K562 (cell line): ENCODE measurements around the gene RGS7BP. TPM values are rescaled to one million over a fixed set of nuclear protein-coding genes. Genes with fewer than 3 reads are reported as not detected.

Source experiments
- ATAC-seq: fragments of 200-7000 bp; cut with Tn5 transposase; 3 replicates; pipeline ENCODE4 v1.9.1; 2020; ENCODE audit warnings: moderate library complexity
- BruUV-seq: library from RNA; stranded (reverse); fragments of 400-500 nt; replicated peaks from 2 replicates; lab custom pipeline; 2021; lab: Mats Ljungman, UMichigan
- CTCF ChIA-PET: fragments of 300-600 bp; formaldehyde crosslinking; extraction: SDS; loops from one replicate; lab custom pipeline; 2021; ENCODE audit warnings: low intra/inter-chr PET ratio; lab: Yijun Ruan, JAX
- POLR2A ChIA-PET: fragments of 300-600, 350-650 bp; sonication (Branson Sonifier 250); formaldehyde crosslinking; extraction: SDS; loops from one replicate; lab custom pipeline; 2021; ENCODE audit warnings: antibody characterized with exemption, inconsistent platforms; lab: Yijun Ruan, JAX
- DNase-seq, 4 experiments: peaks; one replicate each; pipeline versions ENCODE4 v3.0.0 to v3.0.0-alpha.2; 2011 to 2018; ENCODE audit warnings: low spot score in 3 of 4, mixed read lengths in 3 of 4; ENCODE audit errors: extremely low read depth in 1 of 4
- FAIRE-seq: peaks from 2 replicates; lab custom pipeline; 2011; peaks lifted over from hg19 to GRCh38; lab: Jason Lieb, UNC
- H2AFZ ChIP-seq: 2 replicates; pipeline ENCODE4 v1.6.0; 2011; ENCODE audit warnings: low read depth, low read length, control low read depth, inconsistent platforms
- H3K27ac ChIP-seq: fragments of 200-600 bp; 3 replicates; pipeline ENCODE4 v1.8.0; 2011; ENCODE audit warnings: low read depth, mild to moderate bottlenecking, control low read depth, inconsistent platforms, low read length, moderate library complexity, mixed read lengths; ENCODE audit errors: extremely low read depth
- H3K27me3 ChIP-seq, 2 experiments: fragments of 300-600 bp in 1 of 2; 2 replicates in 1 of 2; 3 replicates in 1 of 2; pipeline versions ENCODE4 v1.6.0 to v1.8.0; 2011; ENCODE audit warnings: inconsistent platforms in 2 of 2, low read length in 2 of 2, mild to moderate bottlenecking in 1 of 2, mixed read lengths in 1 of 2, moderate library complexity in 1 of 2; ENCODE audit not compliant: control insufficient read depth in 2 of 2, insufficient read depth in 2 of 2
- H3K36me3 ChIP-seq: fragments of 300-600 bp; 3 replicates; pipeline ENCODE4 v1.8.0; 2011; ENCODE audit warnings: mild to moderate bottlenecking, low read length, inconsistent platforms; ENCODE audit not compliant: control insufficient read depth, insufficient read depth
- H3K4me1 ChIP-seq, 2 experiments: fragments of 200-600 bp in 1 of 2; replicated peaks in 1 of 2; 2 replicates in 1 of 2; 3 replicates in 1 of 2; pipeline versions ENCODE4 v1.5.1 to v1.8.0; 2011; ENCODE audit warnings: inconsistent platforms in 2 of 2, low read length in 2 of 2, mild to moderate bottlenecking in 1 of 2, mixed read lengths in 1 of 2, moderate library complexity in 1 of 2; ENCODE audit not compliant: control insufficient read depth in 2 of 2, insufficient read depth in 2 of 2
- H3K4me2 ChIP-seq: 2 replicates; pipeline ENCODE4 v1.6.1; 2011; ENCODE audit warnings: low read length, control low read depth, inconsistent platforms, mixed read lengths; ENCODE audit not compliant: insufficient read depth
- H3K4me3 ChIP-seq: fragments of 200-600 bp; sonication (generic), shearing (Covaris generic); 2 replicates; pipeline ENCODE4 v1.5.1; 2016; ENCODE audit warnings: control low read depth, inconsistent platforms
- H3K79me2 ChIP-seq: fragments of 200-600 bp; 3 replicates; pipeline ENCODE4 v1.8.0; 2011; ENCODE audit warnings: low read length, inconsistent platforms; ENCODE audit not compliant: control insufficient read depth, insufficient read depth
- H3K9ac ChIP-seq, 2 experiments: 2 replicates each; pipeline versions ENCODE4 v1.6.0 to v1.6.1; 2011; ENCODE audit warnings: low read depth in 2 of 2, low read length in 2 of 2, control low read depth in 1 of 2, inconsistent platforms in 1 of 2, mild to moderate bottlenecking in 1 of 2, mixed read lengths in 1 of 2; ENCODE audit not compliant: insufficient read depth in 1 of 2
- H3K9me1 ChIP-seq: one replicate; pipeline ENCODE4 v1.6.0; 2011; ENCODE audit warnings: inconsistent platforms, mild to moderate bottlenecking, low read length, moderate library complexity; ENCODE audit not compliant: control insufficient read depth, insufficient read depth
- H3K9me3 ChIP-seq: replicated peaks from 2 replicates; pipeline ENCODE4 v1.5.1; 2011; ENCODE audit warnings: low read depth, low read length, inconsistent platforms; ENCODE audit not compliant: control insufficient read depth, insufficient read depth
- H4K20me1 ChIP-seq: replicated peaks from 2 replicates; pipeline ENCODE4 v1.6.1; 2011; ENCODE audit warnings: low read length, inconsistent platforms, mixed read lengths; ENCODE audit not compliant: control insufficient read depth, insufficient read depth
- ARID3B ChIP-seq: fragments of 250-450 bp; sonication (Bioruptor Pico); IDR thresholded peaks from 2 replicates; pipeline ENCODE4 v1.4.0; 2020; ENCODE audit warnings: borderline replicate concordance
- ARNT ChIP-seq, 2 experiments: fragments of 450-650 bp; IDR thresholded peaks; 2 replicates each; pipeline ENCODE4 v1.6.1; 2016; ENCODE audit warnings: mild to moderate bottlenecking in 1 of 2
- FUS ChIP-seq: fragments of 200-400 bp; formaldehyde crosslinking; optimal IDR thresholded peaks from 2 replicates; pipeline ENCODE3; 2017; ENCODE audit warnings: low read depth, low read length
- HNRNPUL1 ChIP-seq: fragments of 200-400 bp; formaldehyde crosslinking; IDR thresholded peaks from 2 replicates; pipeline ENCODE4 v1.6.1; 2017; ENCODE audit warnings: low read length
- MCM5 ChIP-seq: fragments of 450-650 bp; IDR thresholded peaks from 2 replicates; pipeline ENCODE4 v1.6.1; 2016; ENCODE audit warnings: low read depth
- MIER1 ChIP-seq: fragments of 450-650 bp; IDR thresholded peaks from 2 replicates; pipeline ENCODE4 v1.6.1; 2016; ENCODE audit warnings: antibody characterized with exemption, mild to moderate bottlenecking, low read depth
- MXI1 ChIP-seq: IDR thresholded peaks from 2 replicates; pipeline ENCODE4 v1.6.1; 2011; ENCODE audit warnings: low read depth, mild to moderate bottlenecking, improper control_type of control experiment, low read length
- PCBP2 ChIP-seq: fragments of 200-400 bp; formaldehyde crosslinking; IDR thresholded peaks from 2 replicates; pipeline ENCODE4 v1.6.1; 2018; ENCODE audit warnings: low read length, low read depth, mild to moderate bottlenecking, moderate library complexity; ENCODE audit not compliant: poor library complexity, severe bottlenecking
- PKNOX1 ChIP-seq: fragments of 450-650 bp; IDR thresholded peaks from 2 replicates; pipeline ENCODE4 v1.6.1; 2016
- POLR2AphosphoS5 ChIP-seq: IDR thresholded peaks from 2 replicates; pipeline ENCODE4 v1.6.1; 2011; ENCODE audit warnings: mild to moderate bottlenecking, low read depth, low read length, moderate library complexity; ENCODE audit not compliant: control insufficient read depth, insufficient read depth
- ZNF668 ChIP-seq: fragments of 250-450 bp; sonication (Bioruptor Pico); IDR thresholded peaks from 2 replicates; pipeline ENCODE4 v1.8.0; 2022; ENCODE audit warnings: mild to moderate bottlenecking, inconsistent platforms
- WGBS: fragments of 100-300 bp; shearing (Covaris generic); methylation state at CpG from one replicate; pipeline ENCODE4 v1.1.6; 2016; ENCODE audit warnings: low coverage, mixed read lengths; ENCODE audit not compliant: insufficient coverage; ENCODE audit errors: missing lambda C conversion rate; 5-methylcytosine and 5-hydroxymethylcytosine counted together
- in situ Hi-C: fragments of 300-500 bp; cut with MboI; formaldehyde crosslinking; loops from 4 replicates; pipeline ENCODE4 v1.15.0; 2018; ENCODE audit warnings: inconsistent platforms, mixed read lengths
- intact Hi-C: fragments of 100-400 bp; cut with micrococcal nuclease; formaldehyde crosslinking; loops from 2 replicates; pipeline ENCODE4 v1.14.2; 2022
- polyA plus RNA-seq, 8 experiments: library from polyadenylated mRNA; depleted of rRNA in 4 of 8; stranded (reverse) in 5 of 8; unstranded in 3 of 8; fragments of >200 nt; fragmentation: Nextera tagmentation in 2 of 8; fragmentation: Illumina TruSeq in 1 of 8; extraction: Ambion mirVana in 2 of 8; extraction: Trizol in 1 of 8; gene quantifications; 2 replicates each; pipeline versions ENCODE4 v1.2.1 to v1.2.3, GENCODE V29; 2011 to 2014; ENCODE audit warnings: inconsistent platforms in 1 of 8, missing spikeins in 1 of 8
- total RNA-seq, 7 experiments: library from RNA; depleted of rRNA in 6 of 7; stranded (reverse); fragments of >200 nt in 6 of 7; fragmentation: Illumina TruSeq in 2 of 7; extraction: Trizol in 2 of 7; gene quantifications; 2 replicates each; pipeline versions ENCODE4 v1.2.1 to v1.2.3, GENCODE V29; 2011 to 2021; ENCODE audit warnings: low replicate concordance in 1 of 7
- TF ChIP-seq, protein P1 (sequence below): sonication (generic); formaldehyde crosslinking; IDR thresholded peaks from 2 replicates; pipeline ENCODE4 v1.8.0; 2022; ENCODE audit warnings: missing genetic modification reagents, mild to moderate bottlenecking, borderline replicate concordance

The RGS7BP gene
- total and polyA plus RNA-seq, 9 of the 15 experiments (the other 6 are each of a cell fraction or from before 2014, with no cell fraction given): not detected

DNA sequence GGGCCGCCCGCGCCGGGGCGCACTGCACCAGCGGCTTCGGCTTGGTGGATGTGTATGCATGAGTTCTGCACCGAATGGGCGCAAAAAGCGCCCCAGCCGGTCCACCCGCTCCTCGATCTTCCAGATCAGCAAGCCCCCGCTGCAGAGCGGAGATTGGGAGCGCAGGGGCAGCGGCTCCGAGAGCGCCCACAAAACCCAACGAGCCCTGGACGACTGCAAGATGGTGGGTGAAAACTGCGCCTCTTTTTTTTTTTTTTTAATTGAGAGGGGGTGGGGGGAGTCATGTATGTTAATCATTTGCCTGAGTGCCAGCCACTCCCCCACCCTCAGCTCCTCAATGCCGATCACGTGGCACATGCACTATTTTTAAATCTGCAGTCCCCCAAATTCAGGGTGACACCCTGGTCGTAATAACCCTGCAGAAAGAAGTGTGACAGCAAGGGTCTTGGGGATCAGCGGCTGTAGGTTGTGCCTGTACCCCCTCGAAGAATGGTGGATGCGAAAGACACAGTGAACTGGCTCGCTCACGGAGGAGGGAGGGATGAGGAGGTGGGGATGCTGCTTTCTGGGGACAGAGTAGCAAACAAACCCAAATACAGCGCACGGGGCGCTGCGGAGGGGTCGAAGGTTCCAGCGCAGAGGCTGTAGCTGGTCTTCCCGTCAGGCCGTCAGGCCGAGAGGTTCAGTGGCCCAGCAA lies 900 bp downstream of the RGS7BP start:
- Histone ChIP-seq H2AFZ (no peak overlapping the region), H3K9me1 (no peaks in the 10 kb centered on the region), H3K4me3 (no peak overlapping the region), H3K36me3 (no peaks in the 10 kb centered on the region), H3K79me2 (no peaks in the 10 kb centered on the region), H3K4me2 (no peak overlapping the region), H3K9ac (no peak overlapping the region), H3K27me3 (peaks cover 6 to 21% of the 10 kb centered on the region in 2 experiments; a peak in 3 of 5 replicates), H4K20me1 (no peaks in the 10 kb centered on the region), H3K4me1 (peaks cover 0 to 8% of the 10 kb centered on the region in 2 experiments; a peak in 1 of 5 replicates), H3K9me3 (no peaks in the 10 kb centered on the region), H3K27ac (no peak overlapping the region)
- ChIA-PET CTCF (no interaction called here), POLR2A (no interaction called here)
- intact Hi-C loops (no loop called here), in situ Hi-C loops (no loop called here)
- TF ChIP-seq MIER1: no peak
- no peak for TF ChIP-seq PKNOX1
- no peak for TF ChIP-seq ARID3B (CRISPR knock-in tag)
- TF ChIP-seq PCBP2: no peak
- no peak for TF ChIP-seq ZNF668
- TF ChIP-seq ARNT (IDR thresholded peaks at IDR 0.05): no peak
- no peak for TF ChIP-seq POLR2AphosphoS5
- TF ChIP-seq MXI1: no peak
- TF ChIP-seq, protein P1, sequence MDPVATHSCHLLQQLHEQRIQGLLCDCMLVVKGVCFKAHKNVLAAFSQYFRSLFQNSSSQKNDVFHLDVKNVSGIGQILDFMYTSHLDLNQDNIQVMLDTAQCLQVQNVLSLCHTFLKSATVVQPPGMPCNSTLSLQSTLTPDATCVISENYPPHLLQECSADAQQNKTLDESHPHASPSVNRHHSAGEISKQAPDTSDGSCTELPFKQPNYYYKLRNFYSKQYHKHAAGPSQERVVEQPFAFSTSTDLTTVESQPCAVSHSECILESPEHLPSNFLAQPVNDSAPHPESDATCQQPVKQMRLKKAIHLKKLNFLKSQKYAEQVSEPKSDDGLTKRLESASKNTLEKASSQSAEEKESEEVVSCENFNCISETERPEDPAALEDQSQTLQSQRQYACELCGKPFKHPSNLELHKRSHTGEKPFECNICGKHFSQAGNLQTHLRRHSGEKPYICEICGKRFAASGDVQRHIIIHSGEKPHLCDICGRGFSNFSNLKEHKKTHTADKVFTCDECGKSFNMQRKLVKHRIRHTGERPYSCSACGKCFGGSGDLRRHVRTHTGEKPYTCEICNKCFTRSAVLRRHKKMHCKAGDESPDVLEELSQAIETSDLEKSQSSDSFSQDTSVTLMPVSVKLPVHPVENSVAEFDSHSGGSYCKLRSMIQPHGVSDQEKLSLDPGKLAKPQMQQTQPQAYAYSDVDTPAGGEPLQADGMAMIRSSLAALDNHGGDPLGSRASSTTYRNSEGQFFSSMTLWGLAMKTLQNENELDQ: no peak
- TF ChIP-seq FUS: no peak
- TF ChIP-seq MCM5: no peak
- TF ChIP-seq HNRNPUL1: no peak
- ATAC-seq (no peak; the same call in 2 of the 3 replicates), DNase-seq (peak in 1 of 4 experiments; percentile 2), FAIRE-seq (no peak)
- 2% methylated on average over 33 of the region's 39 CpGs for WGBS
- no TSS peak for BruUV-seq
